Heart left ventricle (tissue), 16 donors: ENCODE measurements around the gene CCDC152. TPM values are rescaled to one million over a fixed set of nuclear protein-coding genes. Genes with fewer than 3 reads are reported as not detected.
"Not testable (repeated sequence)": the region's sequence is repeated elsewhere in the genome, so short reads cannot be mapped to it uniquely, and the experiment has no call there.

ENCODE experiments used
- ATAC-seq, 4 donors: fragments of 200-7000 bp; cut with Tn5 transposase; one replicate each; pipeline ENCODE4 v1.9.1; 2020 to 2022; ENCODE audit warnings: moderate library complexity in 4 of 4, mild to moderate bottlenecking in 3 of 4, moderate number of reproducible peaks in 1 of 4
- DNase-seq, 5 donors: peaks; one replicate each; pipeline ENCODE4 v3.0.0-alpha.2; 2020
- H3K27ac ChIP-seq, 12 donors: fragments of 200-600 bp; sonication (generic) in 4 of 12; one replicate each; pipeline versions ENCODE4 v1.5.0 to v1.8.0; 2016 to 2022; ENCODE audit warnings: mild to moderate bottlenecking in 2 of 12
- H3K27me3 ChIP-seq, 9 donors: fragments of 200-600 bp; sonication (generic) in 2 of 9; one replicate each; pipeline versions ENCODE4 v1.5.1 to v1.8.0; 2016 to 2022; ENCODE audit warnings: mild to moderate bottlenecking in 3 of 9
- H3K36me3 ChIP-seq, 9 donors: fragments of 200-600 bp; sonication (generic) in 2 of 9; one replicate each; pipeline versions ENCODE4 v1.5.0 to v1.8.0; 2018 to 2022; ENCODE audit warnings: mild to moderate bottlenecking in 2 of 9
- H3K4me1 ChIP-seq, 12 donors: fragments of 200-600 bp; sonication (generic) in 4 of 12; one replicate each; pipeline versions ENCODE4 v1.5.0 to v1.8.0; 2016 to 2022; ENCODE audit warnings: mild to moderate bottlenecking in 3 of 12
- H3K4me3 ChIP-seq, 12 donors: fragments of 200-600 bp; sonication (generic) in 4 of 12; one replicate each; pipeline versions ENCODE4 v1.5.0 to v1.8.0; 2017 to 2022; ENCODE audit warnings: mild to moderate bottlenecking in 9 of 12, moderate library complexity in 4 of 12
- H3K9me3 ChIP-seq, 12 donors: fragments of 200-600 bp; sonication (generic) in 4 of 12; one replicate each; pipeline versions ENCODE4 v1.5.0 to v1.8.0; 2016 to 2022; ENCODE audit warnings: mild to moderate bottlenecking in 1 of 12
- CTCF ChIP-seq, 12 donors: fragments of 200-600 bp; sonication (generic) in 4 of 12; IDR thresholded peaks; one replicate each; pipeline versions ENCODE4 v1.5.0 to v1.8.0; 2018 to 2022; ENCODE audit warnings: antibody characterized with exemption in 12 of 12, mild to moderate bottlenecking in 5 of 12
- POLR2A ChIP-seq, 2 donors: fragments of 450-650 bp; IDR thresholded peaks; one replicate each; pipeline ENCODE4 v1.6.1; 2017; ENCODE audit warnings: antibody characterized with exemption in 2 of 2, mild to moderate bottlenecking in 2 of 2, moderate library complexity in 2 of 2
- WGBS, 4 donors: extraction: QIAGEN DNeasy Blood & Tissue Kit in 2 of 4; methylation state at CpG; one replicate each; pipeline versions ENCODE4 v1.1.5 to v1.1.7; 2013 to 2018; 5-methylcytosine and 5-hydroxymethylcytosine counted together
- intact Hi-C, 10 donors: fragments of 100-400 bp; cut with DNase I; formaldehyde crosslinking; loops; one replicate each; pipeline versions ENCODE4 v1.11.1 to v1.14.2; 2022
- polyA plus RNA-seq, 2 donors: library from polyadenylated mRNA; stranded (reverse); fragments of 200-250 nt; gene quantifications; one replicate each; pipeline ENCODE4 v1.2.3, GENCODE V29; 2013
- total RNA-seq, 9 donors: library from RNA; depleted of rRNA in 2 of 9; stranded (reverse); fragments of >200 nt in 2 of 9; fragmentation: NEBNext Ultra II Directional in 3 of 9; extraction: Animal tissue kit (Norgen Biotek cat#: 25700) in 3 of 9; gene quantifications; one replicate each; pipeline versions ENCODE4 v1.1.0 to v1.2.4, GENCODE V29; 2016 to 2023
- donor health status: ischemic (EF 13 %, LVEDD 7.1; RV severe dilation, severe dysfunction).
- donor health status: healthy with polysubstance abuse.
- donor health status: DM: no; HTN: yes; CAD: no.
- donor health status: DM: no; HTN: no; CAD: no.
- donor health status: ischemic (EF 25% LVEDD 6.9; RV normal size, moderate dysfunction).
- donor health status: ischemic (EF 25% LVEDD 5.7; RV mildly dilated, moderate dysfunction).
- donor health status: healthy.
- donor health status: DM: yes; HTN: yes; CAD: no.
- donor health status: ischemic (EF 35%, LVEDD 5.7; RV mildly dilated, moderate dysfunction).
- donor health status: nonischemic (EF 11% LVEDD 7.7; RV severe dilation, severe dysfunction).
- donor health status: DM: yes; HTN: yes; CAD: no.
- donor health status: PGD.
- donor health status: ischemic (EF 29% LVEDD 5.4; RV normal size, mild dysfunction).
- donor health status: nonischemic (EF 23%, LVEDD 6.1; RV moderate dilation, normal function).

Gene CCDC152
- total and polyA plus RNA-seq, 11 donors = 0.32 to 3.2 (median 0.86) TPM

DNA sequence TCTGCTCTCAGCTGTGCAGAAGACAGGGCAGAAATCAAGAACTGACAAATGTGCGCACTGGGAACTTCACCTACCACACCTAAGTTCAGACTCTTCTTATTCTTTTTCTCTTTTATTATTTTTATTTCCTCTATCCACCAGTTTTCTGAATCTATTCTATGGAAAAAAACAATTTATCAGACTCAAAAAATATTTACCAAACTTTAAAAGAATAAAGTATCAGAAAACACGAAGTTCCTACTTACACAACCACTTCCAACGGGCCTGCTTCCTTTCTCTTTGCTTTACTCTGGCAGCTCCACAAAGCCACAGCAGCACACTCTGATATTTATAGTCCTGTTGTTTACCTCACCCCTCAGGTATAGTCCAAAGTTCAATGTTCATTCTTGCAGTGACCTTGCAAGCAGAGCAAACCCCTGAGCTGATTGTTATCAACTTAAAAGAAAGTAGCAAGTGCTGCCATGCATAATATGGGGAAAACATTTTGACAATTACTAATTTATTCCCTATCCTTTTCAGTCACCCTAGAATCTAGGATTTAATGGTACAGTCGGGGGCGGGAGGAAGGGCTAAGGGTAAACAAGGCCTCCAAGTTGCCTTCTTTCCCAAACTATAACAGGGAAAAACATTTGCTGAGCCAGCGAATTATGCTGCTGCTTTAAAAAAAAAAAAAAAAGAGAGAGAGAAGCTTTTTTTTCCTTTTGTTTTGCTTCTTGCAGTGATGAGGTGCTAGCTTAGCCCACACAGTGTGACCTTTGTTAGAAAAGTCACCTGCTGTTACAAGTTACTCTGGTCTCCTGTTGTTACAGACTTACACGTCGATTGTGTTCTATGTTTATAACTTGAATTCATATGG is 55.2 kb downstream of the CCDC152 start, which contains the start of gene SELENOP:
Gene SELENOP, minus strand, starts transcription at position 302 of the 856 bp plus-strand sequence. CDS start 3,539 bp downstream, outside the sequence.
- DNase-seq (peak in 4 of 5 donors; percentile 49 to 79 (median 66)), ATAC-seq (peak; percentile 95 to 96 (median 96))
- TF ChIP-seq CTCF (IDR thresholded peaks at IDR 0.05) (no peak), POLR2A (IDR thresholded peaks at IDR 0.05) (peak; percentile 30 to 90)
- 4 to 13% (median 6%) methylated on average over 8 of the region's 8 CpGs for WGBS, 4 donors
- intact Hi-C loops = loop anchor here in 7 of 10 donors (2.0 to 10.0 kb wide), 5 partner anchors 45 to 253 kb away; no protein-coding TSS in a partner anchor
- H3K27me3 ChIP-seq = no peaks in the 10 kb centered on the region
- H3K4me3 ChIP-seq = peak within 1 kb of the TSS; percentile 18 to 70 (median 58)
- H3K9me3 ChIP-seq = no peaks in the 10 kb centered on the region
- H3K36me3 ChIP-seq = peaks cover 0 to 15% (median 11%) of the 10 kb centered on the region in 9 donors
- H3K27ac ChIP-seq = peak within 1 kb of the TSS; percentile 69 to 94 (median 87)
- peaks cover 0 to 40% (median 24%) of the 10 kb centered on the region in 12 donors for H3K4me1 ChIP-seq

DNA sequence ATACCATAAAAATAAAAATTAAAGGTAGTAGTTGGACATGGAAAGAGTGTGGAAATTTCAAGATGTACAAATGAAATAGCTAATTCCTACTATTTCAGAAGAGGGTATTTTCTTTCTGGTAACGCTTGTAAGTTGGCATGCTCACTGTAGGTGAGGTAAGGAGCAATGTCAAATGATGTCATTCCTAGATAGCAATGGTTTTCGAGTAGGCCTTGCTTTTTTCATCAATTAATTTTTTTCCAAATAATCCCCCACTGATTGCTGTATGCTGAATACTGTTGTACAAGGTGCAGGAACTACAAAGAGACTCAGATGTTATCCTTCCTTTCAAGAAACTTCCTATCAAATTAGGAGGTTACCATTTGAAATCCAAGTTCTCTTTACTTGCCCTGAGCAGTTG is 56.0 kb downstream of the CCDC152 start:
- no peaks in the 10 kb centered on the region for H3K9me3 ChIP-seq
- DNase-seq (no peak), ATAC-seq (no peak)
- 64 to 82% (median 72%) methylated on average over 2 of the region's 2 CpGs for WGBS, 4 donors
- peak overlapping the region; percentile 69 to 94 (median 87) for H3K27ac ChIP-seq
- peaks cover 0 to 36% (median 22%) of the 10 kb centered on the region in 12 donors for H3K4me1 ChIP-seq
- intact Hi-C loops = loop anchor here in 6 of 10 donors (5.0 to 10.0 kb wide), 4 partner anchors 45 to 252 kb away; no protein-coding TSS in a partner anchor
- no peak for TF ChIP-seq CTCF (IDR thresholded peaks at IDR 0.05)
- no peak for TF ChIP-seq POLR2A (IDR thresholded peaks at IDR 0.05)
- H3K4me3 ChIP-seq = peak overlapping the region in 4 of 12 donors; percentile 57 to 70 (median 68)
- peaks cover 0 to 7% (median 3%) of the 10 kb centered on the region in 9 donors for H3K36me3 ChIP-seq
- H3K27me3 ChIP-seq = no peaks in the 10 kb centered on the region

- peak overlapping the region in 2 of 12 donors; percentile 2 to 86 for H3K27ac ChIP-seq
- no peaks in the 10 kb centered on the region for H3K9me3 ChIP-seq
- no peak for ATAC-seq
- no peak for TF ChIP-seq POLR2A (IDR thresholded peaks at IDR 0.05)
- TF ChIP-seq CTCF (IDR thresholded peaks at IDR 0.05) = no peak
- H3K4me1 ChIP-seq = peaks cover 0 to 27% (median 15%) of the 10 kb centered on the region in 12 donors
- 73 to 85% (median 76%) methylated on average over 15 to 19 of the region's 19 CpGs for WGBS, 4 donors
- H3K4me3 ChIP-seq = no peak overlapping the region
- DNase-seq = peak in 1 of 5 donors; percentile 33
- intact Hi-C loops = loop anchor here in 6 of 10 donors (5.0 to 10.0 kb wide), 4 partner anchors 44 to 251 kb away; no protein-coding TSS in a partner anchor
- no peaks in the 10 kb centered on the region for H3K36me3 ChIP-seq
- no peaks in the 10 kb centered on the region for H3K27me3 ChIP-seq
Observed at GRCh38 chr5:42813533-42813932, 56.9 kb downstream of the CCDC152 start.

GRCh38 chr5:42816546-42816945 is 59.9 kb downstream of the CCDC152 start:
- H3K4me1 ChIP-seq = peaks cover 0 to 11% (median 6%) of the 10 kb centered on the region in 12 donors
- not testable (repeated sequence) for H3K36me3 ChIP-seq, ATAC-seq, H3K27ac ChIP-seq, H3K27me3 ChIP-seq, DNase-seq, H3K9me3 ChIP-seq, H3K4me3 ChIP-seq
- intact Hi-C loops = loop anchor here in 1 of 10 donors (10.0 kb wide), 1 partner anchor 248 kb away; no protein-coding TSS in a partner anchor
- 92 to 97% (median 94%) methylated on average over 2 of the region's 2 CpGs for WGBS, 4 donors
